Measurements from ENCODE around the gene WDR20.
"Not testable (repeated sequence)": the region's sequence is repeated elsewhere in the genome, so short reads cannot be mapped to it uniquely, and the experiment has no call there.

Gene WDR20

GRCh38 chr14:102135456-102135855 is 4.2 kb upstream of the WDR20 start:
- H3K36me3 ChIP-seq (ENCODE audit: control insufficient read depth, insufficient read depth, low read length); H3K27me3 ChIP-seq (ENCODE audit: control insufficient read depth, insufficient read depth, low read length); H3K9me3 ChIP-seq (ENCODE audit: control insufficient read depth, insufficient read depth, low read length); H3K9ac ChIP-seq (ENCODE audit: low read depth, low read length); H3K4me1 ChIP-seq (ENCODE audit: control insufficient read depth, insufficient read depth, low read length); H3K4me3 ChIP-seq (ENCODE audit: low read depth, low read length): not testable (repeated sequence)

GRCh38 chr14:102138535-102138934 is 1.2 kb upstream of the WDR20 start:
- no peaks in the 10 kb centered on the region for H3K36me3 ChIP-seq (ENCODE audit: control insufficient read depth, insufficient read depth, low read length)
- peak overlapping the region; percentile 96 for H3K4me3 ChIP-seq (ENCODE audit: low read depth, low read length)
- H3K27me3 ChIP-seq (ENCODE audit: control insufficient read depth, insufficient read depth, low read length): no peaks in the 10 kb centered on the region
- peaks cover 11% of the 10 kb centered on the region for H3K4me1 ChIP-seq (ENCODE audit: control insufficient read depth, insufficient read depth, low read length)
- H3K9ac ChIP-seq (ENCODE audit: low read depth, low read length): peak overlapping the region; percentile 79
- no peaks in the 10 kb centered on the region for H3K9me3 ChIP-seq (ENCODE audit: control insufficient read depth, insufficient read depth, low read length)

- Histone ChIP-seq H3K9ac (ENCODE audit: low read depth, low read length) (peak overlapping the region; percentile 79), H3K36me3 (ENCODE audit: control insufficient read depth, insufficient read depth, low read length) (no peaks in the 10 kb centered on the region), H3K4me3 (ENCODE audit: low read depth, low read length) (peak overlapping the region; percentile 96), H3K27me3 (ENCODE audit: control insufficient read depth, insufficient read depth, low read length) (no peaks in the 10 kb centered on the region), H3K9me3 (ENCODE audit: control insufficient read depth, insufficient read depth, low read length) (no peaks in the 10 kb centered on the region), H3K4me1 (ENCODE audit: control insufficient read depth, insufficient read depth, low read length) (peaks cover 11% of the 10 kb centered on the region)
Measured at GRCh38 chr14:102138961-102139285, 774 bp upstream of the WDR20 start.

GRCh38 chr14:102140027-102140749 is 491 bp downstream of the WDR20 start:
- H3K9ac ChIP-seq (ENCODE audit: low read depth, low read length): peak overlapping the region; percentile 92
- peak overlapping the region; percentile 99 for H3K4me3 ChIP-seq (ENCODE audit: low read depth, low read length)
- H3K4me1 ChIP-seq (ENCODE audit: control insufficient read depth, insufficient read depth, low read length): peaks cover 11% of the 10 kb centered on the region
- no peaks in the 10 kb centered on the region for H3K36me3 ChIP-seq (ENCODE audit: control insufficient read depth, insufficient read depth, low read length)
- no peaks in the 10 kb centered on the region for H3K9me3 ChIP-seq (ENCODE audit: control insufficient read depth, insufficient read depth, low read length)
- H3K27me3 ChIP-seq (ENCODE audit: control insufficient read depth, insufficient read depth, low read length): no peaks in the 10 kb centered on the region

GRCh38 chr14:102140750-102141145 is 1.1 kb downstream of the WDR20 start:
- peaks cover 11% of the 10 kb centered on the region for H3K4me1 ChIP-seq (ENCODE audit: control insufficient read depth, insufficient read depth, low read length)
- H3K36me3 ChIP-seq (ENCODE audit: control insufficient read depth, insufficient read depth, low read length): no peaks in the 10 kb centered on the region
- H3K27me3 ChIP-seq (ENCODE audit: control insufficient read depth, insufficient read depth, low read length): no peaks in the 10 kb centered on the region
- peak overlapping the region; percentile 99 for H3K4me3 ChIP-seq (ENCODE audit: low read depth, low read length)
- H3K9ac ChIP-seq (ENCODE audit: low read depth, low read length): peak overlapping the region; percentile 92
- H3K9me3 ChIP-seq (ENCODE audit: control insufficient read depth, insufficient read depth, low read length): no peaks in the 10 kb centered on the region

GRCh38 chr14:102141797-102142196 is 2.1 kb downstream of the WDR20 start:
- Histone ChIP-seq H3K9me3 (ENCODE audit: control insufficient read depth, insufficient read depth, low read length) (no peaks in the 10 kb centered on the region), H3K27me3 (ENCODE audit: control insufficient read depth, insufficient read depth, low read length) (no peaks in the 10 kb centered on the region), H3K36me3 (ENCODE audit: control insufficient read depth, insufficient read depth, low read length) (no peaks in the 10 kb centered on the region), H3K4me3 (ENCODE audit: low read depth, low read length) (no peak overlapping the region), H3K9ac (ENCODE audit: low read depth, low read length) (no peak overlapping the region), H3K4me1 (ENCODE audit: control insufficient read depth, insufficient read depth, low read length) (peaks cover 11% of the 10 kb centered on the region)

- no peaks in the 10 kb centered on the region for H3K36me3 ChIP-seq (ENCODE audit: control insufficient read depth, insufficient read depth, low read length)
- H3K4me3 ChIP-seq (ENCODE audit: low read depth, low read length): no peak overlapping the region
- H3K27me3 ChIP-seq (ENCODE audit: control insufficient read depth, insufficient read depth, low read length): no peaks in the 10 kb centered on the region
- H3K9ac ChIP-seq (ENCODE audit: low read depth, low read length): no peak overlapping the region
- H3K4me1 ChIP-seq (ENCODE audit: control insufficient read depth, insufficient read depth, low read length): peaks cover 8% of the 10 kb centered on the region
- no peaks in the 10 kb centered on the region for H3K9me3 ChIP-seq (ENCODE audit: control insufficient read depth, insufficient read depth, low read length)
Measured at GRCh38 chr14:102144914-102145313, 5.2 kb downstream of the WDR20 start.

GRCh38 chr14:102145395-102145794 is 5.7 kb downstream of the WDR20 start:
- Histone ChIP-seq H3K9ac (ENCODE audit: low read depth, low read length) (no peak overlapping the region), H3K4me1 (ENCODE audit: control insufficient read depth, insufficient read depth, low read length) (peaks cover 8% of the 10 kb centered on the region)

GRCh38 chr14:102146423-102146822 is 6.7 kb downstream of the WDR20 start:
- Histone ChIP-seq H3K9ac (ENCODE audit: low read depth, low read length) (no peak overlapping the region), H3K36me3 (ENCODE audit: control insufficient read depth, insufficient read depth, low read length) (no peaks in the 10 kb centered on the region), H3K9me3 (ENCODE audit: control insufficient read depth, insufficient read depth, low read length) (no peaks in the 10 kb centered on the region), H3K4me3 (ENCODE audit: low read depth, low read length) (no peak overlapping the region), H3K27me3 (ENCODE audit: control insufficient read depth, insufficient read depth, low read length) (no peaks in the 10 kb centered on the region), H3K4me1 (ENCODE audit: control insufficient read depth, insufficient read depth, low read length) (peaks cover 4% of the 10 kb centered on the region)

More at GRCh38 chr14:102145395-102145794, 5.7 kb downstream of the WDR20 start:
- Histone ChIP-seq H3K4me3 (ENCODE audit: low read depth, low read length) (no peak overlapping the region), H3K27me3 (ENCODE audit: control insufficient read depth, insufficient read depth, low read length) (no peaks in the 10 kb centered on the region), H3K36me3 (ENCODE audit: control insufficient read depth, insufficient read depth, low read length) (no peaks in the 10 kb centered on the region), H3K9me3 (ENCODE audit: control insufficient read depth, insufficient read depth, low read length) (no peaks in the 10 kb centered on the region)

- Histone ChIP-seq H3K4me1 (ENCODE audit: control insufficient read depth, insufficient read depth, low read length) (peaks cover 9% of the 10 kb centered on the region), H3K36me3 (ENCODE audit: control insufficient read depth, insufficient read depth, low read length) (no peaks in the 10 kb centered on the region), H3K9me3 (ENCODE audit: control insufficient read depth, insufficient read depth, low read length) (no peaks in the 10 kb centered on the region), H3K4me3 (ENCODE audit: low read depth, low read length) (no peak overlapping the region), H3K9ac (ENCODE audit: low read depth, low read length) (no peak overlapping the region), H3K27me3 (ENCODE audit: control insufficient read depth, insufficient read depth, low read length) (no peaks in the 10 kb centered on the region)
Measured at GRCh38 chr14:102150083-102150482, 10.4 kb downstream of the WDR20 start.

- H3K9me3 ChIP-seq (ENCODE audit: control insufficient read depth, insufficient read depth, low read length): no peaks in the 10 kb centered on the region
- H3K4me1 ChIP-seq (ENCODE audit: control insufficient read depth, insufficient read depth, low read length): peaks cover 10% of the 10 kb centered on the region
- H3K4me3 ChIP-seq (ENCODE audit: low read depth, low read length): no peak overlapping the region
- H3K9ac ChIP-seq (ENCODE audit: low read depth, low read length): no peak overlapping the region
- no peaks in the 10 kb centered on the region for H3K36me3 ChIP-seq (ENCODE audit: control insufficient read depth, insufficient read depth, low read length)
- no peaks in the 10 kb centered on the region for H3K27me3 ChIP-seq (ENCODE audit: control insufficient read depth, insufficient read depth, low read length)
Measured at GRCh38 chr14:102150744-102151143, 11.0 kb downstream of the WDR20 start.

GRCh38 chr14:102151411-102151810 is 11.7 kb downstream of the WDR20 start:
- not testable (repeated sequence) for H3K9me3 ChIP-seq (ENCODE audit: control insufficient read depth, insufficient read depth, low read length); H3K36me3 ChIP-seq (ENCODE audit: control insufficient read depth, insufficient read depth, low read length); H3K27me3 ChIP-seq (ENCODE audit: control insufficient read depth, insufficient read depth, low read length); H3K9ac ChIP-seq (ENCODE audit: low read depth, low read length); H3K4me3 ChIP-seq (ENCODE audit: low read depth, low read length)
- peaks cover 10% of the 10 kb centered on the region for H3K4me1 ChIP-seq (ENCODE audit: control insufficient read depth, insufficient read depth, low read length)
